MCF 10A (cell line): Measurements from ENCODE around the gene RNF123. TPM values are rescaled to one million over a fixed set of nuclear protein-coding genes. Genes with fewer than 3 reads are reported as not detected.

Experiments used
- BruUV-seq: library from RNA; stranded (reverse); fragments of 400-500 nt; replicated peaks from 2 replicates; lab custom pipeline; 2021; lab: Mats Ljungman, UMichigan
- CTCF ChIA-PET: fragments of 300-600 bp; sonication (Branson Sonifier 250); formaldehyde crosslinking; extraction: SDS; loops from one replicate; lab custom pipeline; 2021; ENCODE audit warnings: antibody characterized with exemption, inconsistent platforms; lab: Yijun Ruan, JAX
- POLR2A ChIA-PET: fragments of 300-600, 350-650 bp; sonication (Branson Sonifier 250); formaldehyde crosslinking; extraction: SDS; loops from one replicate; lab custom pipeline; 2020; ENCODE audit warnings: antibody characterized with exemption, inconsistent platforms; lab: Yijun Ruan, JAX
- DNase-seq: peaks from one replicate; pipeline ENCODE4 v3.0.0-alpha.2; 2018; ENCODE audit not compliant: unreplicated experiment
- H3K27ac Mint-ChIP-seq: one replicate; pipeline ENCODE4 v1.8.0; 2022; ENCODE audit warnings: mild to moderate bottlenecking, low read depth, mixed read lengths; ENCODE audit not compliant: unreplicated experiment
- H3K27me3 Mint-ChIP-seq: one replicate; pipeline ENCODE4 v1.8.0; 2022; ENCODE audit warnings: mixed read lengths; ENCODE audit not compliant: insufficient read depth, unreplicated experiment
- H3K36me3 Mint-ChIP-seq: one replicate; pipeline ENCODE4 v1.8.0; 2022; ENCODE audit warnings: mild to moderate bottlenecking, moderate library complexity, mixed read lengths; ENCODE audit not compliant: insufficient read depth, unreplicated experiment
- H3K4me1 Mint-ChIP-seq: one replicate; pipeline ENCODE4 v1.8.0; 2022; ENCODE audit warnings: mixed read lengths; ENCODE audit not compliant: insufficient read depth, unreplicated experiment
- H3K4me3 Mint-ChIP-seq: one replicate; pipeline ENCODE4 v1.8.0; 2022; ENCODE audit warnings: mild to moderate bottlenecking, moderate library complexity, mixed read lengths; ENCODE audit not compliant: unreplicated experiment
- H3K9me3 Mint-ChIP-seq: one replicate; pipeline ENCODE4 v1.8.0; 2022; ENCODE audit warnings: mixed read lengths; ENCODE audit not compliant: unreplicated experiment
- intact Hi-C: fragments of 100-400 bp; cut with micrococcal nuclease; formaldehyde crosslinking; loops from 2 replicates; pipeline ENCODE4 v1.14.1; 2022
- total RNA-seq: library from RNA; stranded (reverse); gene quantifications from 2 replicates; pipeline ENCODE4 v1.2.3, GENCODE V29; 2022
- TF ChIP-seq, protein P1 (sequence below): fragments of 200-600 bp; IDR thresholded peaks from one replicate; pipeline ENCODE4 v1.8.0; 2022; ENCODE audit warnings: antibody characterized with exemption, mild to moderate bottlenecking; ENCODE audit not compliant: unreplicated experiment

The RNF123 gene
- total RNA-seq, 1 experiment from 2014 or later: 48.6 TPM

DNA sequence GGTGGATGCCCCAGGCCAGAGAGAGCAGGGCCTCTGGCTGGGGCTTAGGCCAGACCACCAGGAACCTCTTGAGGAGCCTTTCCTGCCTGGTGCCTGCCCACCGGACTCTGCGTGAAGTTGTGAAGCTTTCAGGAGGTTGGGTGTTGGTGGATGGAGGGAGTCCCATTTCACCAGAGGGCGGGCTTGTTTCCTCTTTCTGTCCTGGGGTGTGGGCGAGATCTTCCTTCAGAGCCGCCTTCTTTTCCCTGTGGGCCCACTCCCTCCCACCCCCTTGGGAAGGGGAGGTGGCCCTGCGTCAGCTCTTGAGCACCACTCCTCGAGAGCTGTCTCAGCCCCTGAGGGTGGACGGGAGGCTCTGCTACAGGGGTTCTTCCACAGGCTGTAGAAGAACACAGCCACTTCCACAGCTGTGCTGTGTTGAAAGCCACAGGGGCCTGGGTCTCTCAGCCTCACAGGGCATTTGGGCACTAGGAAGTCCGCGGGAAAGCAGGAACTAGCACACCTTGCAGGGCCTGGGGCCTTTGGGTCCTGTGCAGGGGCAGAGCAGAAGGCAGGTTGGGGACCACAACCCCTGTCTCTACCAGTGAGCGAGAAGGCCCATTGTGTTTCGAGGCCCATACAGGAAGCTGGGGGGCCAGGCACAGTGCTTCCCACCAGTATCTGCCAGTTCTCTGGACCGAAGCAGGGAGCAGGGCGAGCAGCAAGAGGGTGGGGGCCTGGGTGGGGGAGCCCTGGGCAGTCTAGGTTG, 28.0 kb downstream of the RNF123 start:
- TF ChIP-seq, protein P1, sequence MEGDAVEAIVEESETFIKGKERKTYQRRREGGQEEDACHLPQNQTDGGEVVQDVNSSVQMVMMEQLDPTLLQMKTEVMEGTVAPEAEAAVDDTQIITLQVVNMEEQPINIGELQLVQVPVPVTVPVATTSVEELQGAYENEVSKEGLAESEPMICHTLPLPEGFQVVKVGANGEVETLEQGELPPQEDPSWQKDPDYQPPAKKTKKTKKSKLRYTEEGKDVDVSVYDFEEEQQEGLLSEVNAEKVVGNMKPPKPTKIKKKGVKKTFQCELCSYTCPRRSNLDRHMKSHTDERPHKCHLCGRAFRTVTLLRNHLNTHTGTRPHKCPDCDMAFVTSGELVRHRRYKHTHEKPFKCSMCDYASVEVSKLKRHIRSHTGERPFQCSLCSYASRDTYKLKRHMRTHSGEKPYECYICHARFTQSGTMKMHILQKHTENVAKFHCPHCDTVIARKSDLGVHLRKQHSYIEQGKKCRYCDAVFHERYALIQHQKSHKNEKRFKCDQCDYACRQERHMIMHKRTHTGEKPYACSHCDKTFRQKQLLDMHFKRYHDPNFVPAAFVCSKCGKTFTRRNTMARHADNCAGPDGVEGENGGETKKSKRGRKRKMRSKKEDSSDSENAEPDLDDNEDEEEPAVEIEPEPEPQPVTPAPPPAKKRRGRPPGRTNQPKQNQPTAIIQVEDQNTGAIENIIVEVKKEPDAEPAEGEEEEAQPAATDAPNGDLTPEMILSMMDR: no peak
- Mint-ChIP-seq H3K4me1 (peaks cover 9% of the 10 kb centered on the region), H3K36me3 (peaks cover 47% of the 10 kb centered on the region), H3K27ac (no peak overlapping the region), H3K9me3 (no peaks in the 10 kb centered on the region), H3K27me3 (no peaks in the 10 kb centered on the region), H3K4me3 (no peak overlapping the region)
- BruUV-seq: no TSS peak
- ChIA-PET POLR2A (interaction anchor here (0.6 kb wide), 1 partner anchor 74 kb away, joined by 3 read pairs; no protein-coding TSS in a partner anchor), CTCF (interaction anchor here (0.6 to 1.3 kb wide), 4 partner anchors 10 to 189 kb away, joined by 3 read pairs; no protein-coding TSS in a partner anchor)
- intact Hi-C loops: no loop called here
- DNase-seq: no peak

DNA sequence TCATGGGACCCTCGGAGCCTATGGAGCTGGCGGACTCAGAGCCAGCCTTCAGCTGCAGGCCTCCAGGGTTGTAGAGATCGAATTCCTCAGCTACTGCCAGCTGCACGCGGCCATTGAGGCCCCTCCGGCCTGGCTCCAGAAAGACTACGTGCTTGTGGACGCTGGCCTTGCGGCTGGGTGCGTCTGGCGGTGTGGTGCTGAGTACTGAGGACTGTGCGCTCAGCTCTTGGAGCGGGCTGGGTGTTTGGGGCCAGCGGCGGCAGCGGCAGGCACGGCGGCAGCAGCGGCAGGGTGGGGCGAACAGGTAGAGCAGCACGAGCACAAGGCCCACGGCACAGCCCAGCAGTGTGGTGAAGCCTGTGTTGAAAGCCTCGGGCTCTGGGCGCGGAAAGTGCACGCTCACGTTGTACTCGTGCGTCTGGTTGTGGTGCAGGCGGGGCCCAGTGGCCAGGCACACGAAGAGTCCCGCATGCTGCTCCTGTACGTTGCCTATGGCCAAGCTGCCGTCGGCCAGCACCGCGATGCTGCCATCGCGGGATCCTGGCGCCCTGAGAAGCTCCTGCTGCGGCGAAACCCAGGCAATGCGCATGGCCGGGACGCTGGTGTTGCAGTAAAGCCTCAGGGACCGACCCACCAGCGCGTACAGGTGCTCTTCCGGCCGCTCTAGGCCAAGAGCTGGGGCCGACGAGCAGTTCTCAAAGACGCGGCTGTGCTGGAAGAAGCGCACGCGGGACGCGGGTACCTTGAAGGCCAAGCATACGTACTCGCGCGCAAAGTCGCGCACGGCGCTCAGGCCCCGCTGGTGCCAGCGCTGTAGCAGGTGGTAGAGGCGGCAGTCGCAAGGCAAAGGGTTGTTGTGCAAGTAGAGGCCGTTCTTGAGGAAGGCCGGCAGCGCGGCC, 28.9 kb downstream of the RNF123 start:
- BruUV-seq: no TSS peak
- peak overlapping the region; percentile 59 for H3K4me3 Mint-ChIP-seq
- no peak for DNase-seq
- H3K36me3 Mint-ChIP-seq: peaks cover 50% of the 10 kb centered on the region
- no peaks in the 10 kb centered on the region for H3K27me3 Mint-ChIP-seq
- ChIA-PET POLR2A (interaction anchor here (0.6 kb wide), 1 partner anchor 73 kb away, joined by 3 read pairs; no protein-coding TSS in a partner anchor), CTCF (interaction anchor here (0.6 to 1.3 kb wide), 7 partner anchors 11 to 325 kb away, joined by 3 read pairs; no protein-coding TSS in a partner anchor)
- H3K4me1 Mint-ChIP-seq: peaks cover 9% of the 10 kb centered on the region
- TF ChIP-seq, protein P1: no peak
- intact Hi-C loops: no loop called here
- H3K27ac Mint-ChIP-seq: no peak overlapping the region
- no peaks in the 10 kb centered on the region for H3K9me3 Mint-ChIP-seq

DNA sequence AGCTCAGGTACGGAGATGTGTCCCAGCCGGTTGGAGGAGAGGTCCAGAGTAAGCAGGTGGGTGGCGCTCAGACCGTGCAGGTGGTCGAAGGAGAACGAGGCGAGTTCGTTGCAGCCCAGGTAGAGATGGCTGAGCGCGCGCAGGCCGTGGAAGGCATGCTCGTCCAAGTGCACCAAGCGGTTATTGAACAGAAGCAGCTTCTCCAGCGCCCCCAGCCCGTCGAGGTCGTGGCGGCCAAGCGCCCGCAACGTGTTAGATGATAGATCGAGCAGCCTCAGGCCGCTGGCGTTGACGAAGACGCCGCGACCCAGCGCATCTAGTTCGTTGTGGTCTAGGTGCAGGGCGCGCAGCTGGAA, 29.5 kb downstream of the RNF123 start:
- H3K4me1 Mint-ChIP-seq: peaks cover 9% of the 10 kb centered on the region
- peak overlapping the region; percentile 59 for H3K4me3 Mint-ChIP-seq
- H3K36me3 Mint-ChIP-seq: peaks cover 56% of the 10 kb centered on the region
- H3K27ac Mint-ChIP-seq: no peak overlapping the region
- intact Hi-C loops: no loop called here
- POLR2A ChIA-PET: interaction anchor here (1.4 kb wide), 2 partner anchors 8 to 68 kb away, joined by 4 to 5 read pairs; partner anchors contain the start of gene IP6K1
- no peak for DNase-seq
- H3K27me3 Mint-ChIP-seq: no peaks in the 10 kb centered on the region
- no peaks in the 10 kb centered on the region for H3K9me3 Mint-ChIP-seq
- no TSS peak for BruUV-seq
- TF ChIP-seq, protein P1: no peak
- CTCF ChIA-PET: interaction anchor here (0.6 to 1.3 kb wide), 4 partner anchors 46 to 325 kb away, joined by 3 read pairs; no protein-coding TSS in a partner anchor
